ENCODE results near the gene ZNF436. TPM values are rescaled to one million over a fixed set of nuclear protein-coding genes. Genes with fewer than 3 reads are reported as not detected.
"Not testable (repeated sequence)": the region's sequence is repeated elsewhere in the genome, so short reads cannot be mapped to it uniquely, and the experiment has no call there.

Gene ZNF436
- total RNA-seq, 1 experiment from 2014 or later = 21.1 TPM

DNA sequence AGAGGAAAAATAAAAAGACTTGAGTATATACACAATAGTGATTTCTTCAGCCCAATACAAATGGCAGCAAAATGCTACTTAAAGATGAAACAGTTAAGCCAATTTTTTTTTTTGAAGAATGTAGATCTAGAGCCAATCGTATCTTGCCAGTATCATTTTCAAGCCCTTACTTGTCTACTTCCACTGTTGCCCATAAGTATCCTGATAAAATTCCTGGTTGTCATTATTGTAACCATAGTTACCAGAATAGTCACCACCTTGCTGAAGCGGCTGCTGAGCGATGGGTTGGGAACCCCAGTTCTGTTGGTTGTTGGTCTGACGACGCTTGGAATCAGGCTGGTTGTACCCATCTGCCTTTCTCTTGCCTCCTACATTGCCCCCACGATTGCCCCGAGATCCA, 59.4 kb downstream of the ZNF436 start:
- not testable (repeated sequence) for DNase-seq (ENCODE audit: low read depth)

Other genes with a start within 250 kb of the ZNF436 start
- gene LUZP1, start 201.0 kb downstream of the ZNF436 start, total RNA-seq (2014; rRNA removed; shearing (Covaris generic)) = 17.8 and 18.4 TPM in 2 replicates
- 0.12 TPM in 1 of 2 replicates, not detected in the other for gene HTR1D, start 152.3 kb downstream of the ZNF436 start, total RNA-seq (2014; rRNA removed; shearing (Covaris generic))
- 136 and 142 TPM in 2 replicates for gene HNRNPR, start 25.6 kb downstream of the ZNF436 start, total RNA-seq (2014; rRNA removed; shearing (Covaris generic))
- 1.7 and 2.3 TPM in 2 replicates for gene TCEA3, start 54.9 kb upstream of the ZNF436 start, total RNA-seq (2014; rRNA removed; shearing (Covaris generic))
- gene ASAP3, start 114.3 kb upstream of the ZNF436 start, total RNA-seq (2014; rRNA removed; shearing (Covaris generic)) = 8.4 and 11.2 TPM in 2 replicates
- 4.2 and 4.7 TPM in 2 replicates for gene E2F2, start 161.4 kb upstream of the ZNF436 start, total RNA-seq (2014; rRNA removed; shearing (Covaris generic))
- gene ID3, start 189.7 kb upstream of the ZNF436 start, total RNA-seq (2014; rRNA removed; shearing (Covaris generic)) = 83.1 and 90.8 TPM in 2 replicates

Measured in RPMI7951 (cell line).